ENCODE measurements around the gene TDRD12.

DNA sequence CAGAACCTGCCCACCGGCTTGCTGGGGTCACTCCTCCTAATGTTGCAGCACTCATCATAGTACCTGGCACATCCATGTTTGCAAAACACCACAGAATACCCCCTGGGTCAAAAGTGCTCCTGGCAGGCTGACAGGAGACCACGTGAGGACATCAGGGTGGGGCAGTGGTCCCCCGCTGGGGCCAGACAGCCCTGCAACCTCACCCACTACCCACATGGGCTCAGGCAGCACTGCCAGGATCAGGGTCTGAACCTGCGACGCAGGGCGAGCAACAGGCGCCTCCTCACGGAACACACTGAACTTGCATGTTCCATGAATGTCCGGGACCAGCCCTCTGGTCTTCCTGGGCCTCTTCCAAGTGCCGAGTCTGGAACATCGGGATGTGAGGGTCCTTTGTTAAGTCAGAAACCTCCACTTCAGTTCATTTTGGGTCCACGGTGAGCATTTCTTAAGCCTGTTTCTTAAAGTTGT lies 151.4 kb downstream of the TDRD12 start:
- no peak for TF ChIP-seq EP300 (IDR thresholded peaks at IDR 0.05)
- TF ChIP-seq, protein P1, sequence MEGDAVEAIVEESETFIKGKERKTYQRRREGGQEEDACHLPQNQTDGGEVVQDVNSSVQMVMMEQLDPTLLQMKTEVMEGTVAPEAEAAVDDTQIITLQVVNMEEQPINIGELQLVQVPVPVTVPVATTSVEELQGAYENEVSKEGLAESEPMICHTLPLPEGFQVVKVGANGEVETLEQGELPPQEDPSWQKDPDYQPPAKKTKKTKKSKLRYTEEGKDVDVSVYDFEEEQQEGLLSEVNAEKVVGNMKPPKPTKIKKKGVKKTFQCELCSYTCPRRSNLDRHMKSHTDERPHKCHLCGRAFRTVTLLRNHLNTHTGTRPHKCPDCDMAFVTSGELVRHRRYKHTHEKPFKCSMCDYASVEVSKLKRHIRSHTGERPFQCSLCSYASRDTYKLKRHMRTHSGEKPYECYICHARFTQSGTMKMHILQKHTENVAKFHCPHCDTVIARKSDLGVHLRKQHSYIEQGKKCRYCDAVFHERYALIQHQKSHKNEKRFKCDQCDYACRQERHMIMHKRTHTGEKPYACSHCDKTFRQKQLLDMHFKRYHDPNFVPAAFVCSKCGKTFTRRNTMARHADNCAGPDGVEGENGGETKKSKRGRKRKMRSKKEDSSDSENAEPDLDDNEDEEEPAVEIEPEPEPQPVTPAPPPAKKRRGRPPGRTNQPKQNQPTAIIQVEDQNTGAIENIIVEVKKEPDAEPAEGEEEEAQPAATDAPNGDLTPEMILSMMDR (IDR thresholded peaks at IDR 0.05) = no peak
